Mammary microvascular endothelial cell (primary cell): ENCODE results near the gene ADM5. TPM values are rescaled to one million over a fixed set of nuclear protein-coding genes. Genes with fewer than 3 reads are reported as not detected.

Experiments used
- total RNA-seq: library from RNA; depleted of rRNA; stranded (reverse); fragments of >200 nt; gene quantifications from 2 replicates; pipeline ENCODE4 v1.2.3, GENCODE V29; 2015

The ADM5 gene, protein sequence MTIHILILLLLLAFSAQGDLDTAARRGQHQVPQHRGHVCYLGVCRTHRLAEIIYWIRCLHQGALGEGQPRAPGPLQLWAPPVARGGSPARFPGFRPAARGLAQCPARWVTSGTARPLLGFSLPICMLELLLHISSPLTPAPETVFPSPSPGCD
- 0.33 and 0.49 TPM in 2 replicates for total RNA-seq

GRCh38 chr19:49689133-49690078 lies at the start of gene ADM5:
ADM5 (plus strand) TSS chr19:49689594; CDS start chr19:49689838, 244 bp downstream.

DNA sequence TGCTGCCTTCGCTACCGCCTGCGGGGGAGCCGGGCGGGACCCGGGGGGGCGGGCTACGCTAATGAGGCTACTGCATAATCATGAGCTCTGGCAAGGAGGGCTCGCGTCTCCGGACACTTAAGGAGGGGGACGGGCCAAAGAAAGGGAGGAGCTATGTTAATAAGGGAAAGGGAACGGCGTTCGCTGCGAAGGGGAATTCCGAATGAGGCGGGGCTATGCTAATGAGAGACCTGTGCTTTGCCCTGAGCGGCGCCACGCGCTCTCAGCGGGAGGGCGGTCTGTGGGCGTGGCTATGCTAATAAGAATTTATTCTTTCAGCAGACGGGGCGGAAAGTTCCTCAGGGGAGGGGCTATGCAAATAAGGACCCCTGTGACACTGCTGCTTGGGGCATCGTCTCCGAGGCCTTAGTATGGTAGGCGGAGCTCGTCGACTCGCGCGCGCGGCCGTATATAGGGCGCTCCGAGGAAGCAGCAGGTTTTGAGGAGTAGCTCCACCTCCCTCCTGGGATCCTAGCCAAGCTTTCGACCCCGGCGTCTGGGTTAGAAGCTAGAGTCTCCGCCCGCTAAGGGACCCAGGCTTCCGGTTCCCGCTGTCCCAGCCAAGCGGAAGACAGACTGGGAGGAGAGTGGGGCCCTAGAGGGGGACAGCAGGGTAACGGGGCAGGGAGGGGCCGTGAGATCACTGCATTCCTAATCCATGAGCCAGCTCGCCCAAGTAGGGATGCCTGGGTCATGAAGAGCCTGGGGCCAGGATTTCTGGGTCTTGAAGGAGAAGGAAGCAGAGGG lies 49.1 kb upstream of the ADM5 start, which contains the start of gene RRAS:
Gene RRAS (minus strand): TSS at position 31 of the 786 bp plus-strand sequence. CDS start 45 bp downstream, outside the sequence.

GRCh38 chr19:49641688-49642491 lies 47.5 kb upstream of the ADM5 start, which contains the start of gene SCAF1:
SCAF1 (plus strand) TSS chr19:49642209; CDS start chr19:49645027, 2,818 bp downstream.

GRCh38 chr19:49665351-49666119 lies 23.9 kb upstream of the ADM5 start, which contains the start of the genes BCL2L12 and IRF3:
BCL2L12 (plus strand) TSS chr19:49665933; CDS start chr19:49666693, 760 bp downstream.
IRF3 (minus strand) TSS chr19:49665857; CDS start chr19:49664838, 1,019 bp downstream.

GRCh38 chr19:49677231-49677900 lies 12.0 kb upstream of the ADM5 start, which contains the start of gene PRMT1:
PRMT1 (plus strand) TSS chr19:49677271; CDS start chr19:49677281, 10 bp downstream.

DNA sequence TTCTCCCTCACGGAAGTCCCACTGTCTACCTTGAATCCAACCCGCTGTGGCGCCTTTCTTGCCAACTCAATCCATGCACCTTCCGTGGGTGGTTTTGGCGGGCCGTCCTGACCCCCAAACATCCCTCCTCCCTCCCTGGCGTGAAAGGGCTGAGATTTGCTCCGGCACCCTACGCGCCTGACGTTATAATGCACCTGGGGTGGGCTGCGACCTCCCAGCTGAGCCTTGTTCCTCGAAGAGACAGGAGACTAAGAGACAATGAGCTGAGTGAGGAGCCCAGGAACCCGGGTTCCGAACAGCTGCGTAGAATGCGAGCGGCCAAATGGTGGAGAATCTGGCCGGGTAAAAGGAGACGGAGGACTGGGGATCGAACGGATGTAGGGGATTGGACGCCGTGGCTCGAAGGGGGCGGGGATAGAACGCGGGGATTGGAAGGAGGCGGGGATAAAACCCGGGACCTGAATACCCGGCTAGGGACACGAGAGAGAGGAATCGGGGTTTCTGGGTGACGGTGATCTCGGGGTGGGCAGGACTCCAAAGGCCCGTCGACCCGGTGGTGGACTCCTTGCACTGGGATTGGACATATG lies 1.4 kb downstream of the ADM5 start, which contains the start of gene CPT1C:
Gene CPT1C (plus strand): TSS at position 461 of the 587 bp plus-strand sequence. CDS start 1,137 bp downstream, outside the sequence.

Other genes with a start within 250 kb of the ADM5 start
- under 0.01 and 0.05 TPM in 2 replicates for gene SLC17A7, start 248.1 kb upstream of the ADM5 start, total RNA-seq
- gene PIH1D1, start 237.8 kb upstream of the ADM5 start, total RNA-seq: 82.1 and 96.8 TPM in 2 replicates
- 51.6 and 62.2 TPM in 2 replicates for gene ALDH16A1, start 236.4 kb upstream of the ADM5 start, total RNA-seq
- 6.1 and 7.9 TPM in 2 replicates for gene FLT3LG, start 215.4 kb upstream of the ADM5 start, total RNA-seq
- 1,790 and 1,858 TPM in 2 replicates for gene RPL13A, start 202.0 kb upstream of the ADM5 start, total RNA-seq
- gene RPS11, start 193.2 kb upstream of the ADM5 start, total RNA-seq: 3,468 and 3,616 TPM in 2 replicates
- gene FCGRT, start 176.9 kb upstream of the ADM5 start, total RNA-seq: 60.6 and 63.8 TPM in 2 replicates
- gene RCN3, start 161.6 kb upstream of the ADM5 start, total RNA-seq: 26.5 and 34.0 TPM in 2 replicates
- 104 and 111 TPM in 2 replicates for gene NOSIP, start 109.0 kb upstream of the ADM5 start, total RNA-seq
- 1.1 and 3.3 TPM in 2 replicates for gene PRRG2, start 108.3 kb upstream of the ADM5 start, total RNA-seq
- 6.5 and 8.2 TPM in 2 replicates for gene PRR12, start 98.4 kb upstream of the ADM5 start, total RNA-seq
- gene RRAS, start 49.5 kb upstream of the ADM5 start, total RNA-seq: 79.1 and 97.7 TPM in 2 replicates
- 33.2 and 36.7 TPM in 2 replicates for gene SCAF1, start 47.4 kb upstream of the ADM5 start, total RNA-seq
- 46.5 and 55.2 TPM in 2 replicates for gene IRF3, start 23.7 kb upstream of the ADM5 start, total RNA-seq
- 33.2 TPM in 2 replicates for gene BCL2L12, start 23.7 kb upstream of the ADM5 start, total RNA-seq
- 329 and 369 TPM in 2 replicates for gene PRMT1, start 12.3 kb upstream of the ADM5 start, total RNA-seq
- gene CPT1C, start 1.5 kb downstream of the ADM5 start, total RNA-seq: 11.9 and 12.3 TPM in 2 replicates
- 1.5 TPM in 1 of 2 replicates, not detected in the other for gene TSKS, start 73.7 kb downstream of the ADM5 start, total RNA-seq
- 108 and 110 TPM in 2 replicates for gene AP2A1, start 77.4 kb downstream of the ADM5 start, total RNA-seq
- gene FUZ, start 123.7 kb downstream of the ADM5 start, total RNA-seq: 13.8 and 17.1 TPM in 2 replicates
- gene MED25, start 128.7 kb downstream of the ADM5 start, total RNA-seq: 25.2 and 25.6 TPM in 2 replicates
- gene PTOV1, start 161.6 kb downstream of the ADM5 start, total RNA-seq: 57.6 and 64.4 TPM in 2 replicates
- 59.5 and 63.0 TPM in 2 replicates for gene PNKP, start 178.0 kb downstream of the ADM5 start, total RNA-seq
- 26.5 and 30.4 TPM in 2 replicates for gene AKT1S1, start 187.8 kb downstream of the ADM5 start, total RNA-seq
- 18.0 and 20.2 TPM in 2 replicates for gene TBC1D17, start 188.1 kb downstream of the ADM5 start, total RNA-seq
- gene IL4I1, start 207.3 kb downstream of the ADM5 start, total RNA-seq: 24.2 and 29.4 TPM in 2 replicates
- gene ATF5, start 239.6 kb downstream of the ADM5 start, total RNA-seq: 20.9 and 23.4 TPM in 2 replicates
- 77.1 and 85.3 TPM in 2 replicates for gene NUP62, start 239.9 kb downstream of the ADM5 start, total RNA-seq